Cortex of kidney (tissue), 1 donor: ENCODE measurements around the gene TRIM46.
"Not testable (repeated sequence)": the region's sequence is repeated elsewhere in the genome, so short reads cannot be mapped to it uniquely, and the experiment has no call there.

ENCODE experiments used
- DNase-seq: peaks from one replicate; lab custom pipeline; 2025; lab: John Stamatoyannopoulos, UW

The TRIM46 gene

GRCh38 chr1:155137154-155137949 lies 36.3 kb upstream of the TRIM46 start:
- no peak for DNase-seq

GRCh38 chr1:155139895-155140629 lies 33.6 kb upstream of the TRIM46 start, which contains the start of gene DPM3:
TSS of gene DPM3 (minus strand) at chr1:155140531. CDS start at chr1:155140240, 291 bp downstream.
- no peak for DNase-seq

GRCh38 chr1:155140630-155140953 lies 33.1 kb upstream of the TRIM46 start:
- no peak for DNase-seq

GRCh38 chr1:155141749-155142148 lies 31.9 kb upstream of the TRIM46 start:
- no peak for DNase-seq

- no peak for DNase-seq
Observed at GRCh38 chr1:155145491-155145890, 28.2 kb upstream of the TRIM46 start.

- DNase-seq: not testable (repeated sequence)
Observed at GRCh38 chr1:155155996-155156643, 17.5 kb upstream of the TRIM46 start.

- DNase-seq: no peak
Observed at GRCh38 chr1:155158991-155159390, 14.7 kb upstream of the TRIM46 start.

GRCh38 chr1:155160128-155160527 lies 13.5 kb upstream of the TRIM46 start:
- DNase-seq: no peak

GRCh38 chr1:155162631-155163030 lies 11.0 kb upstream of the TRIM46 start:
- not testable (repeated sequence) for DNase-seq

GRCh38 chr1:155163785-155164184 lies 9.9 kb upstream of the TRIM46 start:
- not testable (repeated sequence) for DNase-seq

GRCh38 chr1:155164625-155165024 lies 9.0 kb upstream of the TRIM46 start:
- not testable (repeated sequence) for DNase-seq

- no peak for DNase-seq
Observed at GRCh38 chr1:155166051-155166470, 7.6 kb upstream of the TRIM46 start.

GRCh38 chr1:155166471-155167165 lies 7.0 kb upstream of the TRIM46 start:
- DNase-seq: no peak

- no peak for DNase-seq
Observed at GRCh38 chr1:155167166-155168104, 6.2 kb upstream of the TRIM46 start.

GRCh38 chr1:155168105-155168445 lies 5.6 kb upstream of the TRIM46 start:
- not testable (repeated sequence) for DNase-seq

- DNase-seq: no peak
Observed at GRCh38 chr1:155168456-155169210, 5.0 kb upstream of the TRIM46 start.

- no peak for DNase-seq
Observed at GRCh38 chr1:155169541-155169940, 4.1 kb upstream of the TRIM46 start.

GRCh38 chr1:155170101-155170785 lies 3.4 kb upstream of the TRIM46 start:
- DNase-seq: no peak

GRCh38 chr1:155170806-155171205 lies 2.8 kb upstream of the TRIM46 start:
- no peak for DNase-seq
